ENCODE results near the gene LRRIQ4.

LRRIQ4 gene

DNA sequence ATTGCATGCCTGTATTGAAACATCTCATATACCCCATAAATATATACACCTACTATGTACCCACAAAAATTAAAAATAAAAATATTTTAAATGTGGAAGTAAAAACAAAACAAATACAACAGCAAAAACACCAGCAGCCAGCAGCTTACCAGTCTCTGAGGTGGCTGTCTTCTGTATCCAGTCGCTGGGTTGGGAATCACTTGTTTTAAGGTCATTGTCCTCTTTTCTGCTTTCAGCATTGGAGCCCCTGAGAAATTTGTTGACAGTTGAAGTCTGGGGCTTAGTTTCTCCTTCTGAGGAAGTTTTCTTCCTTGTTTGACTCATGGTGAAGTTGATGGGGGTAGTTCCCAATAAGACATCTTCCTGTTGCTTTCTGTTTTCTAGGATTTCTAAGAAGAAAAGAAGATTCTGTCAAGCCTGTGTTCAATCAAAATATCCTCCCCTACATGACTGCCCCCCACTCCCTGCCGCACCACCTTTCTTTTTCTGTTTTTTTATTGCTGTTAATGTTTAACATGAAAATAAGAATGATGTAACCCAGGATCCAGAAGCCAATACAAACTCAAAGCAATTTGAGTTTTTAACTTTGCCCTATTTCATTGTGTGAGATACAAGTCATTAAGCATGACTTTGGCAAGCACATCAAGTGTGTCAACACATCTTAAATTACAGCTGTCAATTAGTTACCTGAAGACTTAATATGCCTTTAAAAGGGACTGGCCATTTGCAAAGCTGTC is 57.0 kb downstream of the LRRIQ4 start, which contains the start of gene LRRC31 (continued):
- TF ChIP-seq ZNF132 (tag by site-specific recombination; IDR thresholded peaks at IDR 0.05; ENCODE audit: borderline replicate concordance) (no peak), ZNF266 (tag by site-specific recombination; IDR thresholded peaks at IDR 0.05; ENCODE audit: low read depth) (no peak), ZNF707 (tag by site-specific recombination; IDR thresholded peaks at IDR 0.05) (no peak), ZNF629 (tag by site-specific recombination; IDR thresholded peaks at IDR 0.05) (no peak), OSR2 (tag by site-specific recombination; IDR thresholded peaks at IDR 0.05) (peak; percentile 33; the same call in 1 of the 2 replicates), EGR2 (tag by site-specific recombination; IDR thresholded peaks at IDR 0.05; ENCODE audit: low read depth) (no peak), FEZF1 (tag by site-specific recombination; IDR thresholded peaks at IDR 0.05) (peak; percentile 50; the same call in 1 of the 2 replicates), ZNF843 (tag by site-specific recombination; IDR thresholded peaks at IDR 0.05) (0 out of 2 replicates have a peak, but pooled peaks have one; percentile 30), ZNF596 (tag by site-specific recombination; IDR thresholded peaks at IDR 0.05) (no peak)
- TF ChIP-seq, protein P1, sequence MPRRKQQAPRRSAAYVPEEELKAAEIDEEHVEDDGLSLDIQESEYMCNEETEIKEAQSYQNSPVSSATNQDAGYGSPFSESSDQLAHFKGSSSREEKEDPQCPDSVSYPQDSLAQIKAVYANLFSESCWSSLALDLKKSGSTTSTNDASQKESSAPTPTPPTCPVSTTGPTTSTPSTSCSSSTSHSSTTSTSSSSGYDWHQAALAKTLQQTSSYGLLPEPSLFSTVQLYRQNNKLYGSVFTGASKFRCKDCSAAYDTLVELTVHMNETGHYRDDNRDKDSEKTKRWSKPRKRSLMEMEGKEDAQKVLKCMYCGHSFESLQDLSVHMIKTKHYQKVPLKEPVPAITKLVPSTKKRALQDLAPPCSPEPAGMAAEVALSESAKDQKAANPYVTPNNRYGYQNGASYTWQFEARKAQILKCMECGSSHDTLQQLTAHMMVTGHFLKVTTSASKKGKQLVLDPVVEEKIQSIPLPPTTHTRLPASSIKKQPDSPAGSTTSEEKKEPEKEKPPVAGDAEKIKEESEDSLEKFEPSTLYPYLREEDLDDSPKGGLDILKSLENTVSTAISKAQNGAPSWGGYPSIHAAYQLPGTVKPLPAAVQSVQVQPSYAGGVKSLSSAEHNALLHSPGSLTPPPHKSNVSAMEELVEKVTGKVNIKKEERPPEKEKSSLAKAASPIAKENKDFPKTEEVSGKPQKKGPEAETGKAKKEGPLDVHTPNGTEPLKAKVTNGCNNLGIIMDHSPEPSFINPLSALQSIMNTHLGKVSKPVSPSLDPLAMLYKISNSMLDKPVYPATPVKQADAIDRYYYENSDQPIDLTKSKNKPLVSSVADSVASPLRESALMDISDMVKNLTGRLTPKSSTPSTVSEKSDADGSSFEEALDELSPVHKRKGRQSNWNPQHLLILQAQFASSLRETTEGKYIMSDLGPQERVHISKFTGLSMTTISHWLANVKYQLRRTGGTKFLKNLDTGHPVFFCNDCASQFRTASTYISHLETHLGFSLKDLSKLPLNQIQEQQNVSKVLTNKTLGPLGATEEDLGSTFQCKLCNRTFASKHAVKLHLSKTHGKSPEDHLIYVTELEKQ (tag by site-specific recombination; IDR thresholded peaks at IDR 0.05; ENCODE audit: borderline replicate concordance), result 0 out of 2 replicates have a peak, but pooled peaks have one; percentile 13
- TF ChIP-seq, protein P2, sequence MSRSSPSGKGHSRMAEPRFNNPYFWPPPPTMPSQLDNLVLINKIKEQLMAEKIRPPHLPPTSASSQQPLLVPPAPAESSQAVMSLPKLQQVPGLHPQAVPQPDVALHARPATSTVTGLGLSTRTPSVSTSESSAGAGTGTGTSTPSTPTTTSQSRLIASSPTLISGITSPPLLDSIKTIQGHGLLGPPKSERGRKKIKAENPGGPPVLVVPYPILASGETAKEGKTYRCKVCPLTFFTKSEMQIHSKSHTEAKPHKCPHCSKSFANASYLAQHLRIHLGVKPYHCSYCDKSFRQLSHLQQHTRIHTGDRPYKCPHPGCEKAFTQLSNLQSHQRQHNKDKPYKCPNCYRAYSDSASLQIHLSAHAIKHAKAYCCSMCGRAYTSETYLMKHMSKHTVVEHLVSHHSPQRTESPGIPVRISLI (tag by site-specific recombination; IDR thresholded peaks at IDR 0.05), result no peak

GRCh38 chr3:169871129-169871886 is 58.6 kb downstream of the LRRIQ4 start:
- Histone ChIP-seq H3K36me3 (ENCODE audit: control insufficient read depth in 2 of 2, insufficient read depth in 1 of 2, low read length in 2 of 2) (no peaks in the 10 kb centered on the region), H3K9me3 (ENCODE audit: control insufficient read depth, insufficient read depth, low read depth, low read length) (no peaks in the 10 kb centered on the region), H3K4me3 (ENCODE audit: low read depth, low read length) (no peak overlapping the region), H3K27ac (ENCODE audit: extremely low read depth, low read depth, low read length) (no peak overlapping the region), H3K4me1 (ENCODE audit: control insufficient read depth, insufficient read depth, low read length) (no peaks in the 10 kb centered on the region; the same call in 1 of the 2 replicates)
- POLR2A ChIA-PET, result no interaction called here
- CTCF ChIA-PET, result interaction anchor here (0.7 kb wide), 1 partner anchor 973 kb away, joined by 3 read pairs; no protein-coding TSS in a partner anchor
- TF ChIP-seq OVOL3 (tag by site-specific recombination; IDR thresholded peaks at IDR 0.05) (no peak), ZNF529 (tag by site-specific recombination; IDR thresholded peaks at IDR 0.05; ENCODE audit: insufficient replicate concordance) (no peak), ZNF169 (tag by site-specific recombination; IDR thresholded peaks at IDR 0.05) (no peak)

DNA sequence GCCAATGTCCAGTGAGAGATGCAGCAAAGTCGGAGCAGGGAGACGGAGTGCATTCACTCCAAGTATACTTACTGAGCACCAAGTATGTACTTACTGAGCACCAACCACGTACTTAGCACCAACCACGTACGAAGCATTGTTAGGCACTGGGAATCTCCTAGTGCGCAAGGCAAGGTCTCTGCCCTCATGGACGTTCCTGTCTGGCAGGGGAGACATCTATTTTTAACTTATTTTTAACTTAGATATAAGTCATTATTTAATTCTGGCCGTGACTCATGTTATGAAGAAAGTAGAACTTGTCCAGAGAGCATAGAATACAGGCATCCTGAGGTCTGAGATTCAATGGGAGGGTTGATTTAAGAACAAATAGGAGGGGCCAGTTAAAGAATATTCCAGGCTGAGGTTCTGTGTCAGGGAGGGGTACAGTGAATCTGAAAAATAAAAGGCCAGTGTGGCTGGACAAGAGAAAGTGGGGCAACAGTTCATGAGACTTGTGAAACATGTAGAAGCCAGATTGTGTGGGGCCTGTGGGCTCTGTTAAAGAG is 66.4 kb downstream of the LRRIQ4 start:
- Histone ChIP-seq H3K4me1 (ENCODE audit: control insufficient read depth, insufficient read depth, low read length) (no peaks in the 10 kb centered on the region), H3K9me3 (ENCODE audit: control insufficient read depth, insufficient read depth, low read depth, low read length) (no peaks in the 10 kb centered on the region), H3K36me3 (ENCODE audit: control insufficient read depth in 2 of 2, insufficient read depth in 1 of 2, low read length in 2 of 2) (no peaks in the 10 kb centered on the region), H3K27ac (ENCODE audit: extremely low read depth, low read depth, low read length) (no peak overlapping the region), H3K4me3 (ENCODE audit: low read depth, low read length) (no peak overlapping the region)
- ChIA-PET CTCF (no interaction called here), POLR2A (no interaction called here)
- TF ChIP-seq, protein P3, sequence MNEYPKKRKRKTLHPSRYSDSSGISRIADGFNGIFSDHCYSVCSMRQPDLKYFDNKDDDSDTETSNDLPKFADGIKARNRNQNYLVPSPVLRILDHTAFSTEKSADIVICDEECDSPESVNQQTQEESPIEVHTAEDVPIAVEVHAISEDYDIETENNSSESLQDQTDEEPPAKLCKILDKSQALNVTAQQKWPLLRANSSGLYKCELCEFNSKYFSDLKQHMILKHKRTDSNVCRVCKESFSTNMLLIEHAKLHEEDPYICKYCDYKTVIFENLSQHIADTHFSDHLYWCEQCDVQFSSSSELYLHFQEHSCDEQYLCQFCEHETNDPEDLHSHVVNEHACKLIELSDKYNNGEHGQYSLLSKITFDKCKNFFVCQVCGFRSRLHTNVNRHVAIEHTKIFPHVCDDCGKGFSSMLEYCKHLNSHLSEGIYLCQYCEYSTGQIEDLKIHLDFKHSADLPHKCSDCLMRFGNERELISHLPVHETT (tag by site-specific recombination; IDR thresholded peaks at IDR 0.05), result no peak
- TF ChIP-seq ZNF629 (tag by site-specific recombination; IDR thresholded peaks at IDR 0.05) (no peak), ZEB2 (tag by site-specific recombination; IDR thresholded peaks at IDR 0.05) (no peak), WT1 (tag by site-specific recombination; IDR thresholded peaks at IDR 0.05) (no peak), PRDM6 (tag by site-specific recombination; IDR thresholded peaks at IDR 0.05) (no peak), ZNF23 (tag by site-specific recombination; IDR thresholded peaks at IDR 0.05; ENCODE audit: borderline replicate concordance) (no peak), ZNF660 (tag by site-specific recombination; IDR thresholded peaks at IDR 0.05) (no peak)

Data from HEK293 (cell line).